Activated CD4-positive, alpha-beta T cell treated with anti-CD3 and anti-CD28 coated beads for 24 hours (primary cell): ENCODE measurements around the gene TBCA.

Experiments used
- DNase-seq, 2 donors: peaks; one replicate each; pipeline ENCODE4 v3.0.0-alpha.2; 2020; ENCODE audit warnings: low read depth in 2 of 2

Gene TBCA

DNA sequence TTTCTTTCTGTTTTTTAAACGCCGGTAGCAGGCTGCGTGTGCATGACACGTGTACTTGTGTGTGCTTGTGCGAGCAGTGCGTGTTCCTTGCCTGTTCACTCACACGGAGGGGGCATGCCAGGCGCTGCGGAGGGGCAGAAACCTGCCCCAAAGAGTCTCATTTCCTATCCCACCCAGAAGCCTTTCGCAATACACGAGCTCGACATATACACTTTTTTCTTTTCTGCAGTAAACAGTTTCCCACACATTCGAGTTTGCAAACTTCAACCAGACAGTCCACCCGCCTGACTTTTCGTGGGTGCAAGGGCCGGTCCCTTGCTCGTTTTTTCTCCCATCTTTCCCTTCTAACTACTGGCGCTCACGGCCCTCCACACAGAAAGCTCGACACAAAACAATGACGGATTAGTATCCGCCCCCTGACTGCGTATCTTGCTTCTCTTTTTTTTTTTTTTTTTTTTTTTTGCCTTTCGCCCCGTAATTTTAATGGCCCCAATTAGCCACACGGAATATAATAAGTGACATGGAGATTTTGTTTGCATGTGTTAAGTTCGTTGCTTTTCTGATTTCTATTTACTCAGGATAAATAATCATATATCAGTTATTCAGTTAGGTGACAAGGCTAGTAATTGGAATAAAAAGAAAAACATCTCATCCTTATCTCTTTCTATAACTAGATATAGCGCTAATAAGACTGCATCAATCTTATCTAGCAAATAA, 132.3 kb downstream of the TBCA start:
- no peak for DNase-seq

- DNase-seq = no peak
Measured at GRCh38 chr5:77642738-77643653, 133.1 kb downstream of the TBCA start.

DNA sequence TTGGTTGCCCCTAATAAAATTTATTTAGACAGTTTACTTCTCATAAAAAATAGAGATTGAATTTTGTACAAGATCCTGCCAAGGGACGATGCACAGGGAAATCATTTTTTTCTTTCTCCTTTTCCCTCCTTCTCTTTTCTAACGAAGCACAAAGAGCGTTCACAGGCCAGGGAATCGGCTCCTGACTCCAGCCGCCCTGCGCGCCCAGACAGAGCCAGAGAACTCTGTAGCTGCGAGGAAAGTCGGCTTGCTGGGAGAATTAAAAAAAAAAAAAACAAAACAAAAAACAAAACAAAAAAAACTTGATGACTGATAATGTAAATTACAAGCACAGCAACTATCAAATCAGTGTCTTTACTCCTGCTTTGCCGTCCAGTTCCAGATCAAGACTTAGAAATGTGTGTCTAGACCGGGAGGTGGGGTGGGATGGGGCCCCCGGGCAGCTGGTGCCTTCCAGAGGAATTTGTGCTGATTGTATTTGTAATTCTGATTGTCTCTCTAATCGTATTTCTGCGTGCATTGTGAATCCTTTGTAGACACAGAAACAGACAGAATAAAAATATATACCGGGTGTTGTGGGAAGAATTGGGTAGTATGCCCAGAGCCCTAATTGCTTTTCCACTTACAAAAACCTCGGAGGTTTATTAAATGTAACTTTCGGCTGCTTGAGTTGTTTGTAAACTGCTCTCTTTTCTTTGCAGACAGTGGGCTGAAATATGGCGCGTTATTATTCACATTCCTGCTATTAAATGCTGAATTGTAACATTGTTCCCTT, 134.0 kb downstream of the TBCA start:
- DNase-seq = no peak

GRCh38 chr5:77641397-77641943, 134.7 kb downstream of the TBCA start:
- no peak for DNase-seq
